ENCODE data around the gene GOLGA6C. TPM values are rescaled to one million over a fixed set of nuclear protein-coding genes. Genes with fewer than 3 reads are reported as not detected.
"Not testable (repeated sequence)": the region's sequence is repeated elsewhere in the genome, so short reads cannot be mapped to it uniquely, and the experiment has no call there.

GOLGA6C gene
- total RNA-seq, 4 donors from 2014 or later, result not detected

- ATAC-seq (ENCODE audit: low FRiP score) (no peak), DNase-seq (ENCODE audit: low spot score) (no peak)
- TF ChIP-seq, protein P1, sequence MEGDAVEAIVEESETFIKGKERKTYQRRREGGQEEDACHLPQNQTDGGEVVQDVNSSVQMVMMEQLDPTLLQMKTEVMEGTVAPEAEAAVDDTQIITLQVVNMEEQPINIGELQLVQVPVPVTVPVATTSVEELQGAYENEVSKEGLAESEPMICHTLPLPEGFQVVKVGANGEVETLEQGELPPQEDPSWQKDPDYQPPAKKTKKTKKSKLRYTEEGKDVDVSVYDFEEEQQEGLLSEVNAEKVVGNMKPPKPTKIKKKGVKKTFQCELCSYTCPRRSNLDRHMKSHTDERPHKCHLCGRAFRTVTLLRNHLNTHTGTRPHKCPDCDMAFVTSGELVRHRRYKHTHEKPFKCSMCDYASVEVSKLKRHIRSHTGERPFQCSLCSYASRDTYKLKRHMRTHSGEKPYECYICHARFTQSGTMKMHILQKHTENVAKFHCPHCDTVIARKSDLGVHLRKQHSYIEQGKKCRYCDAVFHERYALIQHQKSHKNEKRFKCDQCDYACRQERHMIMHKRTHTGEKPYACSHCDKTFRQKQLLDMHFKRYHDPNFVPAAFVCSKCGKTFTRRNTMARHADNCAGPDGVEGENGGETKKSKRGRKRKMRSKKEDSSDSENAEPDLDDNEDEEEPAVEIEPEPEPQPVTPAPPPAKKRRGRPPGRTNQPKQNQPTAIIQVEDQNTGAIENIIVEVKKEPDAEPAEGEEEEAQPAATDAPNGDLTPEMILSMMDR (IDR thresholded peaks at IDR 0.05), result no peak
These were observed 44.2 kb downstream of the GOLGA6C start for GRCh38 chr15:75302318-75302717.

DNA sequence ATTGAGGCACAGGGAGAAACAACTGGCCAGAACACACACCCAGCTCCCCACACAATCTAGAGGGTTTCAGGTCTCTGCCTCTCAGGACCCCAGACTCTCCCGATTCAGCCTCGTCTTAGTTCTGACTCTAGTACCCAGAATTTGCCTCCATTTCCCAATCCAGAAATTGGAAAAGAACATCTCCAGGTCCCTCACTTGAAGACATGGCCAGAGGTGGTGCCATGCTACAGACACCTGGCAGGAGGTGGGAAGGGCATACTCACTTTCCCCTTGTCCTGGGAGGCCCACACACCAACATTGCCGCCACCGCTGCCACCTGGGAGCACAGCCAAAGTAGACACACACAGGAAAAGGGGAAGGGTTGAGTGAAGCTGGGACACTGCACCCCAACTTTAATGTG lies 44.6 kb downstream of the GOLGA6C start:
- DNase-seq (ENCODE audit: low spot score); ATAC-seq (ENCODE audit: low FRiP score): not testable (repeated sequence)

DNA sequence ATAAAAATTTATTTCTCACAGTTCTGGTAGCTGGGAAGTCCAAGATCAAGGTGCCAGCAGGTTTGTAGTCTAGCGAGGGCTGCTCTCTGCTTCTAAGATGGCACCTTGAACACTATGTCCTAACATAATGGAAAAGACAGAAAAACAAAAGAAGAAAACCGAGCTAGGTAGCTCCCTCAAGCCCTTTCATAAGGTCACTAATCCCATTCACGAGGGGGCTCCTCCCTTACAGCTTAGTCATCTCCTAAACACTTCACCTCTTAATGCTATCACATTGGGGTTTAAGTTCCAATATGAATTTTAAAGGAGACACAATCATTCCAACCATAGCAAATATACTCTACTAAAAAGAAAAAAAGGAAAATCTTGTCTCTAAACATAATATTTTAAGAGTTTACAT lies 48.1 kb downstream of the GOLGA6C start:
- DNase-seq (ENCODE audit: low spot score) (no peak), ATAC-seq (ENCODE audit: low FRiP score) (no peak)
- TF ChIP-seq, protein P1 (IDR thresholded peaks at IDR 0.05), result no peak

- DNase-seq (ENCODE audit: low spot score) (no peak), ATAC-seq (ENCODE audit: low FRiP score) (no peak)
- TF ChIP-seq, protein P1 (IDR thresholded peaks at IDR 0.05), result no peak
These were observed 49.8 kb downstream of the GOLGA6C start for GRCh38 chr15:75307778-75308390.

DNA sequence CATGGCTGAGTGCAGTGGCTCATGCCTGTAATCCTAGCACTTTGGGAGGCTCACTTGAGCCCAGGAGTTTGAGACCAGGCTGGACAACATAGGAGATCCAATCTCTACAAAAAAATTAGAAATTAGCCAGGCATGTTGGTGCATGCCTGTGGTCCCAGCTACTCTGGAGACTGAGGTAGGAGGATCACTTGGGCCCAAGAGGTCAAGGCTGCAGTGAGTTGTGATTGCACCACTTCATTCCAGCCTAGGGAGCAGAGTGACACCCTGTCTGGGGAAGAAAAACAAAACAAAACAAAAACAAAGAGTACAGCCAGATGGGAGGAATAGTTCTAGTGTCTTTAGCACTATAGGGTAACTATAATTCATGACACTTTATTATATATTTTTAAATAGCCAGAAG lies 51.6 kb downstream of the GOLGA6C start:
- DNase-seq (ENCODE audit: low spot score), result no peak
- no peak for ATAC-seq (ENCODE audit: low FRiP score)
- TF ChIP-seq, protein P1 (IDR thresholded peaks at IDR 0.05), result no peak

DNA sequence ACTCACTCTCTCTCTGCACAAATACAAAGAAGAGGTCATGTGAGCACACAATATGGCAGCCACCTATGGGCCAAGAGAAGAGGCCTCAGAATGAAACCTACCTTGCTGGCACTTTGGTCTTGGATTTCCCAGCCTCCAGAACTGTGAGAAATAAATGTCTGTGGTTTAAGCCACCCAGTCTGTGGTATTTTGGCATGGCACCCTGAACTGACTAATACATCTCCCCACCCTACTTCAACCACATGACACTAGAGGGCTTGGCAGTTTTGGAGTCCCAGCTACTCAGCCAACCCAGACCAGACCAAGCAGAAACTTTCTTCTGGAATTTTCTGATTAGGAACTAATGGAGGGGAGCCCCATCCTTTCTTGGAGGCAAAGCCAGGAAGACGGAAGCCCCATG lies 54.4 kb downstream of the GOLGA6C start:
- not testable (repeated sequence) for DNase-seq (ENCODE audit: low spot score); ATAC-seq (ENCODE audit: low FRiP score)

- ATAC-seq (ENCODE audit: low FRiP score), result no peak
- TF ChIP-seq, protein P1 (IDR thresholded peaks at IDR 0.05), result no peak
- no peak for DNase-seq (ENCODE audit: low spot score)
These were observed 55.1 kb downstream of the GOLGA6C start for GRCh38 chr15:75313116-75313845.

GRCh38 chr15:75314552-75315290 lies 56.6 kb downstream of the GOLGA6C start:
- TF ChIP-seq, protein P1 (IDR thresholded peaks at IDR 0.05), result no peak
- ATAC-seq (ENCODE audit: low FRiP score) (no peak), DNase-seq (ENCODE audit: low spot score) (no peak)

GRCh38 chr15:75319231-75319897 lies 61.2 kb downstream of the GOLGA6C start:
- not testable (repeated sequence) for DNase-seq (ENCODE audit: low spot score); ATAC-seq (ENCODE audit: low FRiP score)
